Measurements from ENCODE around the gene TMEM150A.
"Not testable (repeated sequence)": the region's sequence is repeated elsewhere in the genome, so short reads cannot be mapped to it uniquely, and the experiment has no call there.

TMEM150A gene

DNA sequence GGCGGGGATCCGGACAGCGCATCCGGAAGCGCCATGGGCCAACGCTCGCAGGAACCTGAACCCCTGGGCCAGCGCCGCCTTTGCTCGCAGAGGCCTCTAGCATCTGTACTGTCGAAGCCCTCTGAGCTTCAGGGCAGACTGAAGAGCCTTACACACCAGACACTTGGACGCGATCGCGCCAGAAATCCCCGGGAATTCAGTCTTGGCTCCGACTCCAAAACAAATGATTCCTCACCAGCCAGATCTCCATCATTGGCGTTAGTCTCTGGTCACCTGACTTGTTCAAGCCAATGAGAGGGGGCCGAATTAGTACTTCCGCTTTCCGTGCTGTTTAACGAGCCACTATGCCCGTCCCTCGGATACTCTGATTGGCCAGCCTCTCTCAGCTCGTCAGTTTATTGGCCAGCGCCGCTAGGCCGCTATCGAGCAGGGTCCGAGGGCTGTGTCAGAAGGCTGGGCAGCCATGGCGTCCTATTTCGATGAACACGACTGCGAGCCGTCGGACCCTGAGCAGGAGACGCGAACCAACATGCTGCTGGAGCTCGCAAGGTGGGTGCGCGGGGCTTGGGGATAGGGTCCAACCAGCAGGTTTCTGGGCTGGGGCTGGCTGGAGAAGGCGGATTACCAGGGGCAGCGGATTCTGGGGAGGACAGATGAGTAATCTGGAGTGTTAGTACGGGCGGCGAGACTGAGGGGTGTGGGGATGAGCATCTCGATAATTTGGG lies 7.0 kb downstream of the TMEM150A start, which contains the start of gene RNF181:
RNF181 (plus strand) TSS at position 445 of the 725 bp plus-strand sequence; CDS start at position 464, 19 bp downstream.
- POLR2A ChIA-PET: interaction anchor here (0.6 to 1.6 kb wide), 11 partner anchors 8 to 422 kb away, joined by 3 to 9 read pairs (median 4); partner anchors contain the start of genes C2orf68, GGCX and MAT2A
- peak; percentile 95 for DNase-seq (ENCODE audit: extremely low spot score)
- TF ChIP-seq, protein P1, sequence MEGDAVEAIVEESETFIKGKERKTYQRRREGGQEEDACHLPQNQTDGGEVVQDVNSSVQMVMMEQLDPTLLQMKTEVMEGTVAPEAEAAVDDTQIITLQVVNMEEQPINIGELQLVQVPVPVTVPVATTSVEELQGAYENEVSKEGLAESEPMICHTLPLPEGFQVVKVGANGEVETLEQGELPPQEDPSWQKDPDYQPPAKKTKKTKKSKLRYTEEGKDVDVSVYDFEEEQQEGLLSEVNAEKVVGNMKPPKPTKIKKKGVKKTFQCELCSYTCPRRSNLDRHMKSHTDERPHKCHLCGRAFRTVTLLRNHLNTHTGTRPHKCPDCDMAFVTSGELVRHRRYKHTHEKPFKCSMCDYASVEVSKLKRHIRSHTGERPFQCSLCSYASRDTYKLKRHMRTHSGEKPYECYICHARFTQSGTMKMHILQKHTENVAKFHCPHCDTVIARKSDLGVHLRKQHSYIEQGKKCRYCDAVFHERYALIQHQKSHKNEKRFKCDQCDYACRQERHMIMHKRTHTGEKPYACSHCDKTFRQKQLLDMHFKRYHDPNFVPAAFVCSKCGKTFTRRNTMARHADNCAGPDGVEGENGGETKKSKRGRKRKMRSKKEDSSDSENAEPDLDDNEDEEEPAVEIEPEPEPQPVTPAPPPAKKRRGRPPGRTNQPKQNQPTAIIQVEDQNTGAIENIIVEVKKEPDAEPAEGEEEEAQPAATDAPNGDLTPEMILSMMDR (IDR thresholded peaks at IDR 0.05; ENCODE audit: control extremely low read depth, extremely low read depth, low read depth, missing control alignments): no peak
- CTCF ChIA-PET: interaction anchor here (1.0 to 1.7 kb wide), 4 partner anchors 10 to 174 kb away, joined by 3 to 10 read pairs (median 4); no protein-coding TSS in a partner anchor

DNA sequence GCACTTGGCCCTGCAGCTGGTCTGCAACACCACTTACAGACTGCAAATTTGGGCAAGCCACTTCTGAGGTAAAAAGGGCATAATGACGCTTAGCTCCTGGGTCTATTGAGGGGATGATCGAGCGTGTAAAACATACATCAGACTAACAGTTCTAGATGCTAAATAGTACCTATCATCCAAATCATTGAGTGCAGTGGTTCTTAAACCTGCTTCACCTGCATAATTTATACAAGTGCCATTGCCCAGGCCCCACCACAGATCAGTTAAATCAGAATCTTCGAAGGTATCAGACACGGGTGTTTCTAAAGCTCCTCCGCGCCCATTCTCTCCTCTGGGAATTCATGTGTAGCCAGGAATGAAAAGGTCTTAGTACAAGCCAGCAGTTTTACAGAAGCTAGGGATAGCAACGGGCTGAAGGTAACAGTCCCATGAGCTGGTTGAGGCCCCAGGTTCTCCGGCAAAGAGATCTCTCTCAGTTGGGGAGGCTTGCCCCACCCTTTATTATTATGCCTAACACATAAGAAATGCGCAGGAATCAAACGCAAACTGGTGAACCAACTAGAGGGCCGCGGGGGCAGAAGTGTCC lies 7.7 kb downstream of the TMEM150A start:
- ChIA-PET POLR2A (interaction anchor here (0.6 to 1.6 kb wide), 11 partner anchors 9 to 423 kb away, joined by 3 to 9 read pairs (median 4); partner anchors contain the start of genes C2orf68, GGCX and MAT2A), CTCF (interaction anchor here (1.0 to 2.2 kb wide), 4 partner anchors 10 to 43 kb away, joined by 3 to 10 read pairs (median 6); partner anchors contain the start of gene VAMP5)
- TF ChIP-seq, protein P1 (IDR thresholded peaks at IDR 0.05; ENCODE audit: control extremely low read depth, extremely low read depth, low read depth, missing control alignments): no peak
- DNase-seq (ENCODE audit: extremely low spot score): no peak

DNA sequence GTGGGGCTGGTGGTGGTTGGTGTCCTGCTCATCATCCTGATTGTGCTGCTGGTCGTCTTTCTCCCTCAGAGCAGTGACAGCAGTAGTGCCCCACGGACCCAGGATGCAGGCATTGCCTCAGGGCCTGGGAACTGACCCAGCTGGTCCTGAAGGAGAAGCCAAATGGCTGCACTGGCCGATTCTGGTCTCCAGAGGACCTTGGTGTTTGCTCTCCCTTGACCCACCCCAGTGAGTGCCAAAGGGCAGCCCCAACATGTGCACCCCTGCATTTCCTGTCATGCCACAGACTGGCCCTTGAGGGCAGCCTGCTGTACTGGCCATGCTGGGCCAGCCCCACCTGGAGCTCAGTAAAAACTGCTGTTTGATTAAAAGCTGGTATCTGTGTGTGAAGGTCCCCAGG lies 9.5 kb downstream of the TMEM150A start:
- ChIA-PET POLR2A (interaction anchor here (0.7 kb wide), 1 partner anchor 45 kb away, joined by 4 read pairs; no protein-coding TSS in a partner anchor), CTCF (interaction anchor here (0.9 to 2.2 kb wide), 2 partner anchors 10 to 42 kb away, joined by 3 to 7 read pairs; partner anchors contain the start of gene VAMP5)
- TF ChIP-seq, protein P1 (IDR thresholded peaks at IDR 0.05; ENCODE audit: control extremely low read depth, extremely low read depth, low read depth, missing control alignments): no peak
- DNase-seq (ENCODE audit: extremely low spot score): no peak

DNA sequence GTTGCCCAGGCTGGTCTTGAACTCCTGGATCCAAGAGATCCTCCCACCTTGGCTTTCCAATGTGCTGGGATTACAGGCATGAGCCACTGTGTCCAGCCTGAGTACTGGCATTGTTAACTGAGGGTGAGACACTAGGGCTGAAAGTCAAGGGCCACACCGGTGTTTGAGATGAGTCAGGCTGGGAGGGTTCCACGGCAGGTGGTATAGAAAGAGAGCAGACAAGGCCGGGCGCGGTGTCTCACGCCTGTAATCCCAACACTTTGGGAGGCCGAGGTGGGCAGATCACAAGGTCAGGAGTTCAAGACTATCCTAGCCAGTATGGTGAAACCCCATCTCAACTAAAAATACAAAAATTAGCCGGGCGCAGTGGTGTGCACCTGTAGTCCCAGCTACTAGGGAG lies 10.2 kb downstream of the TMEM150A start:
- DNase-seq (ENCODE audit: extremely low spot score): not testable (repeated sequence)
- CTCF ChIA-PET: interaction anchor here (0.9 to 1.0 kb wide), 2 partner anchors 41 to 44 kb away, joined by 3 read pairs; no protein-coding TSS in a partner anchor
- POLR2A ChIA-PET: interaction anchor here (0.7 kb wide), 2 partner anchors 25 to 136 kb away, joined by 3 to 5 read pairs; no protein-coding TSS in a partner anchor

DNA sequence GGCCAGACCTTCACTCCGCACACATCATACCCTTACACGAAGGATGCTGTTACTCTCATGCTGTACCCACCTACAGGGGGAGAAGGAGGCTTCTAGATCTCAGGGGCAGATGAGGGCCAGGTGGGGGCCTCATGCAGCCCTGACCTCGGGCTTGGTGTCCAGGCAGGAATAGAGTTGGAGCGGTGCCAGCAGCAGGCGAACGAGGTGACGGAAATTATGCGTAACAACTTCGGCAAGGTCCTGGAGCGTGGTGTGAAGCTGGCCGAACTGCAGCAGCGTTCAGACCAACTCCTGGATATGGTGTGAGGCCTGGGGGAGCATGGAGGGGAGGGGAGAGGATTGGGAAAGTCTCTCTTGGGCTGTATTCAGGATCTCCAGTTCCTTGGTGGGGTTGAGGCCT lies 10.9 kb downstream of the TMEM150A start:
- ChIA-PET CTCF (interaction anchor here (1.0 to 2.1 kb wide), 2 partner anchors 9 to 45 kb away, joined by 3 to 4 read pairs; no protein-coding TSS in a partner anchor), POLR2A (no interaction called here)
- DNase-seq (ENCODE audit: extremely low spot score): no peak
- TF ChIP-seq, protein P1 (IDR thresholded peaks at IDR 0.05; ENCODE audit: control extremely low read depth, extremely low read depth, low read depth, missing control alignments): no peak

DNA sequence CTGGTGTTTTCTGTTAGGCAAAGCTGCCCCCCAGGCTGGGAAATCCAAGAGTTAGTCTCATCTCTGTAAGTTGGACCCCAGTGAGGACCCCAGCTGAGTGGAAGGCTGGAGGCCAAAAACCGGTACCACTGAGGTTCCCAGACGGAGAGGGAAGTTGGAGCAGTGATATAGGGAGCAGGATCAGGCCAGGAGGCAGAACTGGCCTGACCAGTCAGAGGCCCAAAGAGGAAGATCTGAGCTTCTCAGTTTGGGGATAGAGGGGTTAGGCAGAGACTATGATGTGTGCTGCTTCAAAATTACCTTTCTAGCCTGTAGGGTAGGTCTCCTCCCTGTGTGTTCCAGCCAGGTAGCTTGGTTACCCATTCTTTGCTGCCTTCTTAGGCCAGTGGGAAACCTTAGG lies 11.5 kb downstream of the TMEM150A start:
- ChIA-PET POLR2A (no interaction called here), CTCF (interaction anchor here (0.8 to 2.1 kb wide), 3 partner anchors 10 to 46 kb away, joined by 3 to 6 read pairs (median 4); partner anchors contain the start of gene TMEM150A)
- no peak for DNase-seq (ENCODE audit: extremely low spot score)
- TF ChIP-seq, protein P1 (IDR thresholded peaks at IDR 0.05; ENCODE audit: control extremely low read depth, extremely low read depth, low read depth, missing control alignments): no peak
